Suppressor macrophage treated with lipopolysaccharide for 1 hour (primary cell): ENCODE data around the gene FHIP1B.

Experiments
- DNase-seq, 3 donors: peaks; one replicate each; pipeline ENCODE4 v3.0.0-alpha.2; 2020 to 2022

FHIP1B gene

DNA sequence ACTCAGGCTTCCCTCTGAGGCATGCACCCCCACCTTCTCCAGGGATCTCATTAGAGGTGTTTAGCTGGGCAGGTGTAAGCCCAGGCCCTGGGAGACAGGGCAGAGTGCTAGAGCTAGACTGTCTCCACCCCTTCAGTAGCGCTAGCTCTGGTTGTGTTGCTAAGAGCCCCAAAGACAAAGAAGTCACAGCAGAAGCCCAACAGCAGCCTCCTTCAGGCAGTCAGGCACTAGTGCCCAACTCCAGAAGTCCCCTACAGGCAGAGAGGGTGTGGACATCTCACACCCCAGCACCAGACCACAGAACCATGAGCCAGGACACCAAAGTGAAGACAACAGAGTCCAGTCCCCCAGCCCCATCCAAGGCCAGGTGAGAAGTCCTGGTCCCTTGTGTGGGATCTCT is 4.5 kb upstream of the FHIP1B start, which contains the start of gene CNGA4:
Gene CNGA4, plus strand, starts transcription at position 188 of the 400 bp plus-strand sequence. Its CDS starts 118 bp downstream, at position 306.
- DNase-seq: no peak

- DNase-seq: no peak
Measured at GRCh38 chr11:6237761-6238302, 3.4 kb upstream of the FHIP1B start.

DNA sequence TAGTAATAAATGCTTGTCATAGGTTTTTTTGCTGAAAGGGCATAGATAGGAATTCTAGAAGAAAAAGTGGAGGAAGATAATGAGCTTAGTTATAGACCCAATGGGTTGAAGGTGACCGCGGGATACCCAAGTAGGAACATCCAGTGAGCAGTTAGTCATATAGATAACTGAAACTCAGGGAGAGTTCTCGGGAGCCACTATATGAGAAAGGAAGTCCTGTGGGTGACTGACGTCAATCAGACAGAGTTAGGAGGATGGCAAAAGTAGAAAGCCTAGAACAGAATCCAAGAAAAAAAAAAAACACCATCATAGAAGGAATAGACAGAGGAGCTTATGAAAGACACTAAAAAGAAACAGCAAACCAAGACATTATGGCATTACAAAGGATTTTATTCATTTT is 2.8 kb upstream of the FHIP1B start:
- DNase-seq: peak; percentile 73 to 86 (median 74)

DNA sequence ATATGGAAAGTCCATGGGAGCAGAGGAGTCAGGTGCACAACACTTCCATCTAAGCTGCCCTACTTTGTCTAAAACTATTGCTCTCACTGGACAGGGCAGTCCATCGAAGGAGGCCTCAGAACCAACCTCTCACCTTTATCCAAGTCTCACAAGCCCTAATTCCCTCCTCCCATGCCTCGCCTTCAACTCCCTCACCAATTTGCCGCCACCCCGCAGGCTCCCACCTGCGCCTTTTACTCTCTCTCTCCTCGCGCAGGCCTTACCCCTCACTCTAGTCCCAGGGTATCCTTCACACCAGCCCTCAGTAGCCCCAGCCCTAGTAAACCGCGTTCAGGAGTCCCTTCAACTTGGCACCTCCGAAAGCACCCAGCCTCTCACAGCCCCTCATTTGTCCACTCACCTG is 451 bp downstream of the FHIP1B start:
- no peak for DNase-seq

GRCh38 chr11:6232899-6233298 is 1.5 kb downstream of the FHIP1B start:
- DNase-seq: peak in 1 of 3 donors; percentile 13

- DNase-seq: no peak
Measured at GRCh38 chr11:6229911-6230310, 4.5 kb downstream of the FHIP1B start.

GRCh38 chr11:6228520-6228919 is 5.9 kb downstream of the FHIP1B start:
- no peak for DNase-seq

- peak; percentile 34 to 42 (median 36) for DNase-seq
Measured at GRCh38 chr11:6225896-6226295, 8.5 kb downstream of the FHIP1B start.

DNA sequence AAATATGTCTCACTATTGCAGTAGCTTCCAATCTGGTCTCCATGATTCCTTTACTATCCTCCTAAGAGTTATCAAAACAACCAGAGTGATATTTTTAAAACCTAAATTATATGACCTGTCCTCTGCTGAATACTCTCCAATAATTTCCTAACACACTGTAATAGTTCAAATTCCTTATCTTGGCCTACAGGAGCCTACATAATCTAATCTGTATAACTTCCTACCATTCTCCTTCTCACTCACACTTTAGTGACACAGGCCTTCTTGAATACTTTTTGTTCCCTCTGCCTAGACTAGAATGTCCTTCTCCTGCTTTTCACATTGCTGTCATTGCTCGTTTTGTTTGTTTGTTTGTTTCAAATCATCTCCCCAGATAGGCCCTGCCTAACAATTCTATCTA is 9.4 kb downstream of the FHIP1B start:
- no peak for DNase-seq

DNA sequence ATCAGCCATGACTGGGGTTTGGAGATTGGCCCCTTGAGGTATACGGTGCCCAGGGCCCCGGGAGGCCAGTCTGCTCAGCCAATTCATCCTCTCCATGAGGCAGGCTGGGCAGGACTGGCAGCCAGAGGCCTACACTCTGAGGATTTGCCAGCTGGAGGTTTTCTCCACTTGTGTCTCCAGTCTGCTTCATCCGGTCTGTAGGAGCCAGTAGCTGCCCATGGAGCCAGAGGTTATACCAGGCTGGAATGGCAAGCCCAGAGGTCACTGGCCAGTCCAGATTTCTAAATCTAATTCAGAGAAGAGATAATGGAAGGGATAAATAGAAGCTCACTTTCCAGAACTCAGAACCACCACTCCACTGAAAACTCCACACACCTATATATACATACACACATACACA is 10.0 kb downstream of the FHIP1B start:
- DNase-seq: no peak

- no peak for DNase-seq
Measured at GRCh38 chr11:6223854-6224253, 10.6 kb downstream of the FHIP1B start.

DNA sequence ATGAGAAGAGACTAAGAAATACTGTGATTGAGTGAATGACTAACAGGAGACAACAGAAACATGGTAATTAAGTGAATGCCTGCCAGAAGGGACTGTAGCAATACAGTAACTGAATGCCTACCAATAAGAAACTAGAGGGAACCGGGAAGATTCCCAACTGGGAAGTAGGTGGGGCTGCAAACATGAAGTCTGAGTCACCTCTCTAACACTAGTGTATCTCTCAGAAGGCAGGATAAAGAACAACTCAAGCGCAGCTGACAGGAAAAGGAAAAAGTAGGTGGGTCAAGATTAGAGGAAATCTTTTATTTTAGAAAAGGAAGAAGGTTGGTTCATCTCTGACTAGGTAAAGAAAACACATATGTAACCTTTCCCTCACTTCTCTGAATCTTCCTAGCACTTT is 15.1 kb downstream of the FHIP1B start:
- peak; percentile 78 to 87 (median 84) for DNase-seq

- no peak for DNase-seq
Measured at GRCh38 chr11:6217722-6218121, 16.7 kb downstream of the FHIP1B start.

DNA sequence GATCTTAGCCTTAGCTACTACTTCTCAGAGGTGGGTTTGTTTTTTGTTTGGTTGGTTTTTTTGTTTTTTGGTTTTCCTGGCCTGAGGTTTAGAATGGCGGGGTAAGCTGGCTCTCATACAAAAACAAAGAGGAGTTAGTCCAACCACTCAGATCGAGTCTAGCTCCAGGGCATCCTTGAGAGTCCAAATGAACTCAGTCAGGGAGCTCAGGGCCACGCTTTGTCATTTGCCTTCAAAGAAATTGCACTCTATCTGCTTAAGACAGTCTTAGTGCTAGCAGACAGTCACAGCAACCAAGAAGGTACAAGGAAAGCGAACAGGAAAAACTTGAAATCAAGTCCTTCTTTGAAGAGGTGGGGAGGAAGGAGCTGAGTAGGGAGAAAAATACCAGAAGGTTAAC is 17.9 kb downstream of the FHIP1B start:
- DNase-seq: no peak

- DNase-seq: no peak
Measured at GRCh38 chr11:6214530-6214929, 19.9 kb downstream of the FHIP1B start.

DNA sequence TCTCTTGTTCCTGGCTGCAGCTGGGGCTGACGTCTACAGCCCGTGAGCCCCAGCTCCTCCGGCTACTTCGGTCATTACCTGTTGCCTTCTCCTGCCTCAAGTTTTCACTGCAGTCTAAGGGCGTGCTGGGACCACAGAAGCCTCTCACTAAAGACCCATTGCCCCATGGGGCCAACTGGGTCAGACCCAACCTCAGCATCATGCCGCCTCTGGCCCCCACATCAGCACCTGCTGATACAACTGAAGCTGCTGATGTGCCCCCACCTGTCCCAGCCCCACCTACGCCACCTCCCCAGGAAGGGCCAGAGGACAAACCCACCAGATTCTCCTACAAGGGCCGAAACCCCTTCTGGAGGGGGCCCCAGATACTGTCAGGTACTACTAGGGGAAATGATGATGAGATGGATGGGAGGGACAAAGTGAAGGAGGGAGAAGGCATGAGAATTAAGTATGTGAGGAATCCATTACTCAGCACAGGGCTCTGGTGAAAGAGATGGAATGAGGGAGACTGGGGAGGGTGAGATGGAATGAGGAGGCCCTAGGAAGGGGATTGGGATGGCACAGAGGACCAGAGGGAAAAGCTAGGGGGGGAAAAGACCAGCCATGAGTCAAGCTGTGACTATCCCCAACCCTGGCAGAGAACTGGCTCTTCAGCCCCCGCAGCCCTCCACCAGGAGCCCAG is 24.0 kb downstream of the FHIP1B start:
- no peak for DNase-seq

DNA sequence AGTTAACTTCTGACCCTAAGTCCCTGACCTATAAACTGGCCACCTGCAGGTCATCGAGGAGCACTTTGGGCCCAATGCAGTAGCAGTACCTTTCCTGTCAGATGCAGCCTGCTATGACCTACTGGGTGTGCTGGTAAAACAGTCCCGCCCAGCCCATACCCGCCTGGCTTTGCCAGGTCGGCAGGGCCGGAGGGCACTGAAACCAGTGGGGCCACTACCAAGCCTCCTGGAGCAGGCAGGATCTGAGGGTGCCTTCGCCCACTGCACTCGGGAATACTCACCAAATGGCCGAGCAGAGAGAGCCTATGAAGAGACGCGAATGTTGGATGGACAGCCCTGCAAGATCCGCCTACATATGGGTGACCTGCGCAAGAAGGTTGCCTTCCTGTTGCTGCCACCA is 24.6 kb downstream of the FHIP1B start:
- DNase-seq: no peak

GRCh38 chr11:6206456-6207180 is 27.8 kb downstream of the FHIP1B start:
- DNase-seq: no peak

DNA sequence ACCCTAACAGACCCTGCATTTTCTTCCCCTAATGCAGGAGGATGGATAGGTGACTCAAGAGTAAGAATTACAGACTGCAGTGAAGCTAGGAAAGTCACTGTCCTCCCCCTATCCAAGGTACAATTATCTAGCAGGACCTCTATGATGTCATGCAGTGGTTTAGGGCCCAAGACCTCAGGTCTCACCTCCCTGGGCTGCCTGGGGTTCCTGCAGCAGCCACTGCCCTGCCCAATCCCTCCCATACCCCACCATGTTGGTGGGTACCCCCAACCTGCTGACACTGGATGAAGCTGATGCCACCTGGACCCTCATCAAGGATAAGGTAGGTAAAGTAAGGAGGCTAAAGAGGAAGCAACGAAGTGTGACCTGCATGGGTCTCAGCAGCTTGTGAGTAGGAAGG is 29.1 kb downstream of the FHIP1B start, which contains the start of gene C11orf42:
Gene C11orf42, plus strand, starts transcription at position 192 of the 400 bp plus-strand sequence. Its CDS starts 59 bp downstream, at position 251.
- no peak for DNase-seq

DNA sequence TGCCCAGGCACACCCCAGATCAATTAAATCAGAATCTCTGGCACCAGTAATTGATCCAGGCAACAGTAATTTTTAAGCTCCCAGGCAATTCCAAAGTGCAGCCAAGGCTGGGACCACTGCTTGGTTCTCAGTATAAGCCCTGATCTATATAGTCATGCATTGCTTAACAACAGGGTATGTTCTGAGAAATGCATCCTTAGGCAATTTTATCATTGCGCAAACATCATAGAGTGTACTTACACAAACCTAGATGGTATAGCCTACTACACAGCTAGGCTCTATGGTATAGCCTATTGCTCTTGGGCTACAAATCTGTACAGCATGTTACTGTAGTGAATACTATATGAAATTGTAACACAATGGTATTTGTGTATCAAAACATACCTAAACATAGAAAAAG is 29.7 kb downstream of the FHIP1B start:
- peak; percentile 67 to 88 (median 86) for DNase-seq

- DNase-seq: peak; percentile 47 to 52 (median 49)
Measured at GRCh38 chr11:6203327-6203726, 31.1 kb downstream of the FHIP1B start.

DNA sequence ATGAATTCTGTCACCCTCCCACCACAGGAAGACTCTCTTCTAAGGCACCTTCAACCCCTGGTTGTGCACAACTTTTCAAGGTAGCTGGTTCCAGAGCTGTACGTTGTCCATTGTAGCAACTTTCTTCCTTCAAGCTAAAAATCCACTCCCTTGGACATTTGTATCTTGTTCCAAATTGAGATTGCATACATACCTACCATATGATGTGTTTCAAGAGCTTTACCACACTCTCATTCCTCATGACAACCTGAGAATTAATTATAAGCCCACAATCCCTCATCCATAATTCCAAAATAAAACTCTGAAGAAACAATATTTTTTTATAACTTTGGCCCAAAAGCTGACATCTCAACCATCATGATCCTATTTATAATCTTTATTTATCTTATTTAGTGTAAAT is 32.4 kb downstream of the FHIP1B start:
- no peak for DNase-seq

DNA sequence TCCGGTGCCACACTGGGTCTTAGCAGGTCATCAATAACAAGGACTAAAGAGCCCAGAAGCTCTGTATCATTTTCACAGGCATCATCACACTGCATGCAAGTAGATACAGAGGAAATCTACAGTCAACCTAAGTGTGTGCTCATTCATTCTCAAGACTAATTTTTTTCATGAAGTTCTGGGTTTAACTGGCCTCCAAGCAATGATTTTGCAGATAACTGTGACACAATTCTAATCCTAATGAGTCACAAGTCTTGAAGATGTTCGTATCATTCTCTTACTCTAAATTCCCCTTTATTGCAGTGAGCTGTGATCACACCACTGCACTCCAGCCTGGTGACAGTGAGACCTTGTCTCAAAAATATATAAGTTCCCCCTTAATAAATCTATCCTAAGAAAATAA is 33.0 kb downstream of the FHIP1B start:
- peak; percentile 75 to 94 (median 92) for DNase-seq

- DNase-seq: peak; percentile 91 to 97 (median 97)
Measured at GRCh38 chr11:6200975-6201374, 33.5 kb downstream of the FHIP1B start.
